GM23338 (cell line): ENCODE measurements around the gene MYOM1. TPM values are rescaled to one million over a fixed set of nuclear protein-coding genes. Genes with fewer than 3 reads are reported as not detected.
"Not testable (repeated sequence)": the region's sequence is repeated elsewhere in the genome, so short reads cannot be mapped to it uniquely, and the experiment has no call there.

Experiments
- ATAC-seq: fragments of 200-7000 bp; cut with Tn5 transposase; 3 replicates; pipeline ENCODE4 v1.9.1; 2020
- DNase-seq: peaks from one replicate; pipeline ENCODE4 v3.0.0-alpha.2; 2015; ENCODE audit warnings: low spot score
- H2AFZ ChIP-seq: fragments of 200-600 bp; sonication (generic); 2 replicates; pipeline ENCODE4 v1.8.0; 2016; ENCODE audit warnings: antibody characterized with exemption, mild to moderate bottlenecking, moderate library complexity
- H3F3A ChIP-seq: fragments of 200-600 bp; sonication (generic); replicated peaks from 2 replicates; pipeline ENCODE4 v1.8.0; 2017; ENCODE audit warnings: antibody characterized with exemption, mixed run types, low read depth
- H3K27ac ChIP-seq: fragments of 200-600 bp; sonication (generic); 2 replicates; pipeline ENCODE4 v1.6.1; 2016; ENCODE audit warnings: low read depth
- H3K27me3 ChIP-seq: fragments of 200-600 bp; sonication (generic); 2 replicates; pipeline ENCODE4 v1.8.0; 2016; ENCODE audit warnings: mild to moderate bottlenecking, mixed run types, moderate library complexity; ENCODE audit not compliant: insufficient read depth
- H3K36me3 ChIP-seq: fragments of 200-600 bp; sonication (generic); 2 replicates; pipeline ENCODE4 v1.8.0; 2016; ENCODE audit warnings: mild to moderate bottlenecking; ENCODE audit not compliant: insufficient read depth
- H3K4me1 ChIP-seq: fragments of 200-600 bp; sonication (generic); 2 replicates; pipeline ENCODE4 v1.8.0; 2016; ENCODE audit warnings: mild to moderate bottlenecking, moderate library complexity; ENCODE audit not compliant: insufficient read depth
- H3K4me2 ChIP-seq: fragments of 200-600 bp; sonication (generic); 2 replicates; pipeline ENCODE4 v1.7.1; 2017; ENCODE audit warnings: mixed run types
- H3K4me3 ChIP-seq: fragments of 200-600 bp; sonication (generic); 2 replicates; pipeline ENCODE4 v1.6.1; 2016; ENCODE audit warnings: mixed run types
- H3K79me2 ChIP-seq: fragments of 200-600 bp; sonication (generic); replicated peaks from 2 replicates; pipeline ENCODE4 v1.8.0; 2017; ENCODE audit warnings: mild to moderate bottlenecking; ENCODE audit not compliant: insufficient read depth
- H3K9me2 ChIP-seq: fragments of 200-600 bp; sonication (generic); 2 replicates; pipeline ENCODE4 v1.8.0; 2017; ENCODE audit not compliant: insufficient read depth
- H4K20me1 ChIP-seq: fragments of 200-600 bp; sonication (generic); replicated peaks from 2 replicates; pipeline ENCODE4 v1.8.0; 2017; ENCODE audit warnings: mild to moderate bottlenecking; ENCODE audit not compliant: insufficient read depth
- H3K27ac Mint-ChIP-seq: 2 replicates; pipeline ENCODE4 v1.8.0; 2020; ENCODE audit warnings: inconsistent platforms, mild to moderate bottlenecking, moderate library complexity, mixed read lengths
- H3K27me3 Mint-ChIP-seq: 3 replicates; pipeline ENCODE4 v1.8.0; 2022; ENCODE audit warnings: low read depth, mild to moderate bottlenecking, moderate library complexity, mixed read lengths, inconsistent platforms; ENCODE audit not compliant: insufficient read depth, poor library complexity
- H3K36me3 Mint-ChIP-seq: 3 replicates; pipeline ENCODE4 v1.8.0; 2021; ENCODE audit warnings: low read depth, mild to moderate bottlenecking, inconsistent platforms, moderate library complexity, mixed read lengths
- H3K4me1 Mint-ChIP-seq: 3 replicates; pipeline ENCODE4 v1.8.0; 2020; ENCODE audit warnings: mild to moderate bottlenecking, inconsistent platforms, mixed read lengths
- H3K4me3 Mint-ChIP-seq: 3 replicates; pipeline ENCODE4 v1.8.0; 2021; ENCODE audit warnings: moderate library complexity, mild to moderate bottlenecking, inconsistent platforms, mixed read lengths
- H3K9me3 Mint-ChIP-seq: 3 replicates; pipeline ENCODE4 v1.8.0; 2020; ENCODE audit warnings: moderate library complexity, mild to moderate bottlenecking, inconsistent platforms, mixed read lengths
- JUNB ChIP-seq: IDR thresholded peaks from one replicate; pipeline ENCODE4 v1.6.1; 2016; ENCODE audit warnings: antibody characterized with exemption; ENCODE audit not compliant: unreplicated experiment
- polyA plus RNA-seq: library from polyadenylated mRNA; unstranded; fragments of >200 nt; fragmentation: Nextera tagmentation; extraction: Ambion mirVana; gene quantifications from 2 replicates; pipeline ENCODE4 v1.2.1, GENCODE V29; 2016
- total RNA-seq: library from RNA; depleted of rRNA; stranded (reverse); fragments of >200 nt; shearing (Covaris generic); gene quantifications from 2 replicates; pipeline ENCODE4 v1.2.3, GENCODE V29; 2014
- TF ChIP-seq, protein P1 (sequence below): fragments of 250-450 bp; sonication (Bioruptor Pico); IDR thresholded peaks from 2 replicates; pipeline ENCODE4 v1.5.0; 2020; ENCODE audit warnings: mild to moderate bottlenecking, moderate library complexity

MYOM1 gene
- total and polyA plus RNA-seq, 2 experiments from 2014 or later = 0.27 to 0.38 TPM

DNA sequence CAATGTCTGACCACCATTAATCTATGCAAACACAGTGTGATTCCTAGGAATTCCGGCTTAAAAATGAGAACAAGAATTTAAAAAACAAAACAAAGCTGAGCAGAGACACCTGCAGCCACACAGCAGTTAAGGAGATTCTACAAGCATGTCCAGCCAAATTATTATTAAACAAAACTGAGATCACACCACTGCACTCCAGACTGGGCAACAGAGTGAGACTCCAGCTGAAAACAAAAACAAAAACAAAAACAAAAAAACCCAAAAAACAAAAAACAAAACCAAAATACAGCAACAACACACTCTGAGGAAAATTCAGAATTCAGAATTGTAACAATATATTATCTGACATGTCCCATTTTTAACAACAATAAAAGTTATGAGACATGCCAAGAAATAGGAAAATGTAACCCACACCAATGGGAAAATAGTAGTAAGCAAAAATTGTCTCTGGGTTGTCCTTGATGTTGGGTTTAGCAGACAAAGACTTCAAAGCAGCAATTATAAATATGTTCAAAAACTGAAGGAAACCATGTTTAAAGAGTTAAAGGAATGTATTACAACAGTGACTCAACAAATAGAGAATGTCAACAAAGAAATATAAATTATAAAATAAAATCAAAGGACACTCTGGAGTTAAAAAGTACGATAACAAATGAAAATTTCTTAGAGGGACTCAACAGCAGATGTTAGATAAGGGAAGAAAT, 19.7 kb downstream of the MYOM1 start (continued):
- TF ChIP-seq, protein P1, sequence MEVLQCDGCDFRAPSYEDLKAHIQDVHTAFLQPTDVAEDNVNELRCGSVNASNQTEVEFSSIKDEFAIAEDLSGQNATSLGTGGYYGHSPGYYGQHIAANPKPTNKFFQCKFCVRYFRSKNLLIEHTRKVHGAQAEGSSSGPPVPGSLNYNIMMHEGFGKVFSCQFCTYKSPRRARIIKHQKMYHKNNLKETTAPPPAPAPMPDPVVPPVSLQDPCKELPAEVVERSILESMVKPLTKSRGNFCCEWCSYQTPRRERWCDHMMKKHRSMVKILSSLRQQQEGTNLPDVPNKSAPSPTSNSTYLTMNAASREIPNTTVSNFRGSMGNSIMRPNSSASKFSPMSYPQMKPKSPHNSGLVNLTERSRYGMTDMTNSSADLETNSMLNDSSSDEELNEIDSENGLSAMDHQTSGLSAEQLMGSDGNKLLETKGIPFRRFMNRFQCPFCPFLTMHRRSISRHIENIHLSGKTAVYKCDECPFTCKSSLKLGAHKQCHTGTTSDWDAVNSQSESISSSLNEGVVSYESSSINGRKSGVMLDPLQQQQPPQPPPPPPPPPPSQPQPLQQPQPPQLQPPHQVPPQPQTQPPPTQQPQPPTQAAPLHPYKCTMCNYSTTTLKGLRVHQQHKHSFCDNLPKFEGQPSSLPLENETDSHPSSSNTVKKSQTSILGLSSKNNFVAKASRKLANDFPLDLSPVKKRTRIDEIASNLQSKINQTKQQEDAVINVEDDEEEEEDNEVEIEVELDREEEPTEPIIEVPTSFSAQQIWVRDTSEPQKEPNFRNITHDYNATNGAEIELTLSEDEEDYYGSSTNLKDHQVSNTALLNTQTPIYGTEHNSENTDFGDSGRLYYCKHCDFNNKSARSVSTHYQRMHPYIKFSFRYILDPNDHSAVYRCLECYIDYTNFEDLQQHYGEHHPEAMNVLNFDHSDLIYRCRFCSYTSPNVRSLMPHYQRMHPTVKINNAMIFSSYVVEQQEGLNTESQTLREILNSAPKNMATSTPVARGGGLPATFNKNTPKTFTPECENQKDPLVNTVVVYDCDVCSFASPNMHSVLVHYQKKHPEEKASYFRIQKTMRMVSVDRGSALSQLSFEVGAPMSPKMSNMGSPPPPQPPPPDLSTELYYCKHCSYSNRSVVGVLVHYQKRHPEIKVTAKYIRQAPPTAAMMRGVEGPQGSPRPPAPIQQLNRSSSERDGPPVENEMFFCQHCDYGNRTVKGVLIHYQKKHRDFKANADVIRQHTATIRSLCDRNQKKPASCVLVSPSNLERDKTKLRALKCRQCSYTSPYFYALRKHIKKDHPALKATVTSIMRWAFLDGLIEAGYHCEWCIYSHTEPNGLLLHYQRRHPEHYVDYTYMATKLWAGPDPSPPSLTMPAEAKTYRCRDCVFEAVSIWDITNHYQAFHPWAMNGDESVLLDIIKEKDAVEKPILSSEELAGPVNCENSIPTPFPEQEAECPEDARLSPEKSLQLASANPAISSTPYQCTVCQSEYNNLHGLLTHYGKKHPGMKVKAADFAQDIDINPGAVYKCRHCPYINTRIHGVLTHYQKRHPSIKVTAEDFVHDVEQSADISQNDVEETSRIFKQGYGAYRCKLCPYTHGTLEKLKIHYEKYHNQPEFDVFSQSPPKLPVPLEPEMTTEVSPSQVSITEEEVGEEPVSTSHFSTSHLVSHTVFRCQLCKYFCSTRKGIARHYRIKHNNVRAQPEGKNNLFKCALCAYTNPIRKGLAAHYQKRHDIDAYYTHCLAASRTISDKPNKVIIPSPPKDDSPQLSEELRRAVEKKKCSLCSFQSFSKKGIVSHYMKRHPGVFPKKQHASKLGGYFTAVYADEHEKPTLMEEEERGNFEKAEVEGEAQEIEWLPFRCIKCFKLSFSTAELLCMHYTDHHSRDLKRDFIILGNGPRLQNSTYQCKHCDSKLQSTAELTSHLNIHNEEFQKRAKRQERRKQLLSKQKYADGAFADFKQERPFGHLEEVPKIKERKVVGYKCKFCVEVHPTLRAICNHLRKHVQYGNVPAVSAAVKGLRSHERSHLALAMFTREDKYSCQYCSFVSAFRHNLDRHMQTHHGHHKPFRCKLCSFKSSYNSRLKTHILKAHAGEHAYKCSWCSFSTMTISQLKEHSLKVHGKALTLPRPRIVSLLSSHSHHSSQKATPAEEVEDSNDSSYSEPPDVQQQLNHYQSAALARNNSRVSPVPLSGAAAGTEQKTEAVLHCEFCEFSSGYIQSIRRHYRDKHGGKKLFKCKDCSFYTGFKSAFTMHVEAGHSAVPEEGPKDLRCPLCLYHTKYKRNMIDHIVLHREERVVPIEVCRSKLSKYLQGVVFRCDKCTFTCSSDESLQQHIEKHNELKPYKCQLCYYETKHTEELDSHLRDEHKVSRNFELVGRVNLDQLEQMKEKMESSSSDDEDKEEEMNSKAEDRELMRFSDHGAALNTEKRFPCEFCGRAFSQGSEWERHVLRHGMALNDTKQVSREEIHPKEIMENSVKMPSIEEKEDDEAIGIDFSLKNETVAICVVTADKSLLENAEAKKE = no peak
- TF ChIP-seq JUNB = no peak

DNA sequence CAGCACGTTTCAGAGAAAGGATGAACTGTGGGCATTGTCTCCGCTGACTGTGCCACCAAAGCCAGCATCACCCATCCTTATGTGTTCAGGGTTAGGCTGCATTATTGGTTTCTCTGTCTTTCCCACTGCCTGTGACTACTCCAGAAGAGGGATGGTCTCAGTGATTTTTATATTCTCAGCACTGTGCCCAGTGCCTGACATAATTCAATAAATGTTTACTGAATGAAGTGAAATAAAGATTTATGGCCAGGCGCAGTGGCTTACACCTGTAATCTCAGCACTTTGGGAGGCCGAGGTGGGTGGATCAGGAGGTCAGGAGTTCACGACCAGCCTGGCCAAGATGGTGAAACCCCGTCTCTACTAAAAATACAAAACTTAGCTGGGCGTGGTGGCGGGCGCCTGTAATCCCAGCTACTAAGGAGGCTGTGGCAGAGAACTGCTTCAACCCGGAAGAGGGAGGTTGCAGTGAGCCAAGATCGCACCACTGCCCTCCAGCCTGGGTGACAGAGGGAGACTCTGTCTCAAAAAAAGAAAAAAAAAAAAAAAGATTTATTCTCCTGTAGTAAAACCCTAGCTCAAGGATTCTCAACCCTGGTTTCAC, 21.4 kb downstream of the MYOM1 start:
- H3K4me2 ChIP-seq, H3K27ac Mint-ChIP-seq, DNase-seq, H4K20me1 ChIP-seq, H3K9me2 ChIP-seq, H3K27ac ChIP-seq, H3K36me3 ChIP-seq, H2AFZ ChIP-seq, ATAC-seq, H3K27me3 Mint-ChIP-seq, H3K36me3 Mint-ChIP-seq, H3K9me3 Mint-ChIP-seq, H3F3A ChIP-seq, H3K79me2 ChIP-seq, H3K4me3 ChIP-seq, H3K27me3 ChIP-seq, H3K4me1 Mint-ChIP-seq, H3K4me1 ChIP-seq, H3K4me3 Mint-ChIP-seq: not testable (repeated sequence)
